Lower leg skin (tissue), 4 donors: ENCODE data around the gene CIAO2B. TPM values are rescaled to one million over a fixed set of nuclear protein-coding genes. Genes with fewer than 3 reads are reported as not detected.
"Not testable (repeated sequence)": the region's sequence is repeated elsewhere in the genome, so short reads cannot be mapped to it uniquely, and the experiment has no call there.

ENCODE experiments used
- DNase-seq, 2 donors: peaks; one replicate each; pipeline ENCODE4 v3.0.0-alpha.2; 2019; ENCODE audit warnings: low spot score in 2 of 2
- H3K4me3 ChIP-seq: fragments of 200-600 bp; sonication (generic); 2 replicates; pipeline ENCODE4 v1.5.1; 2017; ENCODE audit warnings: mild to moderate bottlenecking, low read depth; ENCODE audit not compliant: poor library complexity, severe bottlenecking
- POLR2A ChIP-seq, 2 donors: fragments of 450-650 bp; IDR thresholded peaks; one replicate each; pipeline ENCODE4 v1.6.1; 2016 to 2017; ENCODE audit warnings: antibody characterized with exemption in 2 of 2, mild to moderate bottlenecking in 1 of 2, moderate library complexity in 1 of 2
- WGBS, 2 donors: methylation state at CpG; one replicate each; pipeline ENCODE4 v1.1.5; 2018; 5-methylcytosine and 5-hydroxymethylcytosine counted together
- intact Hi-C: fragments of 100-400 bp; cut with DNase I; formaldehyde crosslinking; loops from one replicate; pipeline ENCODE4 v1.15.0; 2023; ENCODE audit warnings: low total_unique reads
- total RNA-seq, 4 donors: library from RNA; depleted of rRNA; stranded (reverse); fragments of >200 nt; gene quantifications; one replicate each; pipeline ENCODE4 v1.1.0, GENCODE V29; 2016
- TF ChIP-seq, protein P1 (sequence below), 3 donors: fragments of 450-650 bp; IDR thresholded peaks; one replicate each; pipeline ENCODE4 v1.5.1; 2016; ENCODE audit warnings: antibody characterized with exemption in 3 of 3, mild to moderate bottlenecking in 3 of 3, moderate library complexity in 2 of 3

CIAO2B gene
- total RNA-seq, 4 donors from 2014 or later = 39.3 to 60.3 (median 55.4) TPM

DNA sequence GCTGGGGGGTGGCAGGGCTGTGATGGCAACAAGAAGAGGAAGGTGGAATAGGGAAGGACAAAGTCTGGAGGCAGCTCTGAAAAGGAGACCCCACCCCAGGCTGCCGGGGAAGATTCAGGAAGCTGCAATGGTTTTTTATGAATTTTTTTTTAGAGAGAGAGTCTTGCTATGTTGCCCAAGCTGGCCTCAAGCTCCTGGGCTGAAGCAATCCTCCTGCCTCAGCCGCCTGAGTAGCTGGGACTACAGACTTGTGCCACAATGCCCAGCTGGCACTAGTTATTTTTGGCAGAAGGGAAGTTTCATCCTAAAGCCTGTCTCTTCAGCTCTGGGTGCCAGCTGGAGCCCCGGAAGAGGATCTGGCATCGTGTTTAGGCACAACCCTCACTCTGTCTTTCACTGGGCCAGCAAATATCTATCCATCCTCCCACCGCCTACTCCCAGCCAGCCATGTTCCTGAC lies 25.5 kb upstream of the CIAO2B start:
- no peak overlapping the region for H3K4me3 ChIP-seq
- TF ChIP-seq, protein P1, sequence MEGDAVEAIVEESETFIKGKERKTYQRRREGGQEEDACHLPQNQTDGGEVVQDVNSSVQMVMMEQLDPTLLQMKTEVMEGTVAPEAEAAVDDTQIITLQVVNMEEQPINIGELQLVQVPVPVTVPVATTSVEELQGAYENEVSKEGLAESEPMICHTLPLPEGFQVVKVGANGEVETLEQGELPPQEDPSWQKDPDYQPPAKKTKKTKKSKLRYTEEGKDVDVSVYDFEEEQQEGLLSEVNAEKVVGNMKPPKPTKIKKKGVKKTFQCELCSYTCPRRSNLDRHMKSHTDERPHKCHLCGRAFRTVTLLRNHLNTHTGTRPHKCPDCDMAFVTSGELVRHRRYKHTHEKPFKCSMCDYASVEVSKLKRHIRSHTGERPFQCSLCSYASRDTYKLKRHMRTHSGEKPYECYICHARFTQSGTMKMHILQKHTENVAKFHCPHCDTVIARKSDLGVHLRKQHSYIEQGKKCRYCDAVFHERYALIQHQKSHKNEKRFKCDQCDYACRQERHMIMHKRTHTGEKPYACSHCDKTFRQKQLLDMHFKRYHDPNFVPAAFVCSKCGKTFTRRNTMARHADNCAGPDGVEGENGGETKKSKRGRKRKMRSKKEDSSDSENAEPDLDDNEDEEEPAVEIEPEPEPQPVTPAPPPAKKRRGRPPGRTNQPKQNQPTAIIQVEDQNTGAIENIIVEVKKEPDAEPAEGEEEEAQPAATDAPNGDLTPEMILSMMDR (IDR thresholded peaks at IDR 0.05) = no peak
- no peak for TF ChIP-seq POLR2A (IDR thresholded peaks at IDR 0.05)
- WGBS, 2 donors = 33% methylated on average over 5 of the region's 5 CpGs
- no peak for DNase-seq
- intact Hi-C loops = no loop called here

DNA sequence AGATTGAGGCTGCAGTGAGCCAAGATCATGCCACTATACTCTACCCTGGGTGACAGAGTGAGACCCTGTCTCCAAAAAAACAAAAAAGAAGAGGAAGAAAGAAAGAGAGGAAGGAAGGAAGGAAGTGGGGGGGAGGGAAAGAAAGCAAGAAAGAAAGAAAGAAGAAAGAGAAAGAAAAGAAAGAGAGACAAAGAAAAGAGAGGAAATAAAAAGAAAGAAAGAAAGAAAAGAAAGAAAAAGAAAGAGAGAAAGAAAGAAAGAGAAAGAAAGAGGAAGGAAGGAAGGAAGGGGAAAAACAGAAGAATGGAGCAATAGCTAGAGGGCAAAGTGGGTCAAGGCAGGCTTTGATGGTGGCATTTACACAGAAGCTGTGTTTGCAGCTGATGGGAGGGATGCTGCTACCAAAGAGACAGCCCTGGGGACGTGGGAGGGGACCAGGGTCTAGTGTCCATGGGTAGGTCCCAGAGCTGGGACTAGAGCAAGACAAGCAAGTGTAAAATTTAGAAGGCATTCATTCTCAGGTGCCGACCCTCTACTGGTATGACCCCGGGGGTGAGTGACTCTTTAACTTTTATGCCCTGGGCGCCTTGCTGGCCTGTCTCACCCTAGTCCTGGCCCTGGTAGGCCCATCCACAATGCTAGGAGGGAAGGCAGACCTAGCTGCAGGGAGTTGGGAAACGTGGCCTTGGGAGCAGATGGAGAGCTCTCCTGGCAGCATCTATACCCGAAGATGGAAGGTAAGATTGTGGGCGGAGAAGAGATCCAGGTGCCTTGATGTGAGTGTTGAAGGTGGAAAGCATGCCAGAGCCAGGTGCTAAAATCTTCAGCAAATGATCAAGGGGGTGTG lies 24.9 kb upstream of the CIAO2B start:
- 62% methylated on average over 7 of the region's 7 CpGs for WGBS, 2 donors
- intact Hi-C loops = no loop called here
- TF ChIP-seq, protein P1 (IDR thresholded peaks at IDR 0.05) = no peak
- no peak for TF ChIP-seq POLR2A (IDR thresholded peaks at IDR 0.05)
- DNase-seq = no peak
- no peak overlapping the region for H3K4me3 ChIP-seq

DNA sequence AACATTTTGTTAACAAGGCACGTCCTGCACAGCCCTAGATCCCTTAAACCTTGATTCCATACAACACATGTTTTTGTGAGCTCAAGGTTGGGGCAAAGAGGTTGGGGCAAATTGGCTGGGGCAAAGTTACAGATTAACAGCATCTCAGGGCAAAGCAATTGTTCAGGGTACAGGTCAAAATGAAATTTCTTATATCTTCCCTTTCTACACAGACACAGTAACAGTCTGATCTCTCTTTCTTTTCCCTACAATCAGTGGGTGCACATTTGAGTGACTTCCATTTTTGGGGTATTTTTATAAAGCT lies 21.9 kb upstream of the CIAO2B start:
- intact Hi-C loops, DNase-seq: not testable (repeated sequence)

DNA sequence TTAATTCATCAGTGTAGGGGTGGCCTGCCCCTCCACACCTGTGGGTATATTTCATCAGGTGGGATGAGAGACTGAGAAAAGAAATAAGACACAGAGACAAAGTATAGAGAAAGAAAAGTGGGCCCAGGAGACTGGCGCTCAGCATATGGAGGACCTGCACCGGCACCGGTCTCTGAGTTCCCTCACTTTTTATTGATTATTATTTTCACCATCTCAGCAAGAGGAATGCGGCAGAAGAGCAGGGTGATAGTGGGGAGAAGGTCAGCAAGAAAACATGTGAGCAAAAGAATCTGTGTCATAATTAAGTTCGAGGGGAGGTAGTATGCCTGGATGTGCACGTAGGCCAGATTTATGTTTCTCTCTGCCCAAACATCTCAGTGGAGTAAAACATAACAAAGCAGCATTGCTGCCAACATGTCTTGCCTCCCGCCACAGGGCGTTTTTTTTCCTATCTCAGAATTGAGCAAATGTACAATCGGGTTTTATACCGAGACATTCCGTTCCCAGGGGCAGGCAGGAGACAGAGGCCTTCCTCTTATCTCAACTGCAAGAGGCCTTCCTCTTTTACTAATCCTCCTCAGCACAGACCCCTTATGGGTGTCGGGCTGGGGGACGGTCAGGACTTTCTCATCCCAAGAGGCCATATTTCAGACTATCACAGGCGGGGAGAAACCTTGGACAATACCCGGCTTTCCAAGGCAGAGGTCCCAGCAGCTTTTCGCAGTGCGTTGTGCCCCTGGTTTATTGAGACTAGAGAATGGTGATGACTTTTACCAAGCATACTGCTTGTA lies 21.4 kb upstream of the CIAO2B start:
- 78 to 81% methylated on average over 17 of the region's 17 CpGs for WGBS, 2 donors
- intact Hi-C loops = not testable (repeated sequence)

More for the DNA sequence above, 21.9 kb upstream of the CIAO2B start:
- H3K4me3 ChIP-seq = not testable (repeated sequence)
- 78 to 88% methylated on average over 1 of the region's 1 CpG for WGBS, 2 donors

DNA sequence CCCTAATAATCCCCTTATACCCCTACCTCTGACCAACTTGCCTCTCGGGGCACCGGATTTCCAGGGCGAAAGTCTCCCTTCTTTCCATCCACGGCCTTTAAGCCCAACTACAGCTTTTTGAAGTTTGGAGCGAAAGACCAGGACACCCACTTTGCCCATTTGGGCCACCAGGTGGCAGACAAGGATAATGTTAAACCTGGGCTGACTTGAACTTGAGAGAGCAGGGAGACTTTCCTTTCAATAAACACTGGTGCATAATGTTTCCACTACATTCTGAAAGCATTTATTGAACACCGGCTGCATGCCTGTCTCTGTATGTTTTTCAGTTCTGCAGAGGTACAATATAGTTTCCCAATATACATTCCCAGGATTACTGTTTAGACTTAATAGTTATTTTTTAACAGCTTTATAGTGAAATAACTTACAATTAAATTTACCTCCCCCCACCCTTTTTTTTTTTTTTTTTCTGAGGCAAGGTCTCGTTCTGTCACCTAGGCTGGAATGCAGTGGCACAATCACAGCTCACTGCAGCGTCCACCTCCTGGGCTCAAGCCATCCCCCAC lies 20.0 kb upstream of the CIAO2B start:
- DNase-seq = peak; percentile 76 to 94
- 17 to 18% methylated on average over 8 of the region's 8 CpGs for WGBS, 2 donors
- no peak overlapping the region for H3K4me3 ChIP-seq
- TF ChIP-seq, protein P1 (IDR thresholded peaks at IDR 0.05) = no peak
- TF ChIP-seq POLR2A (IDR thresholded peaks at IDR 0.05) = no peak
- intact Hi-C loops = no loop called here

More for the DNA sequence above, 21.4 kb upstream of the CIAO2B start:
- not testable (repeated sequence) for DNase-seq, H3K4me3 ChIP-seq

DNA sequence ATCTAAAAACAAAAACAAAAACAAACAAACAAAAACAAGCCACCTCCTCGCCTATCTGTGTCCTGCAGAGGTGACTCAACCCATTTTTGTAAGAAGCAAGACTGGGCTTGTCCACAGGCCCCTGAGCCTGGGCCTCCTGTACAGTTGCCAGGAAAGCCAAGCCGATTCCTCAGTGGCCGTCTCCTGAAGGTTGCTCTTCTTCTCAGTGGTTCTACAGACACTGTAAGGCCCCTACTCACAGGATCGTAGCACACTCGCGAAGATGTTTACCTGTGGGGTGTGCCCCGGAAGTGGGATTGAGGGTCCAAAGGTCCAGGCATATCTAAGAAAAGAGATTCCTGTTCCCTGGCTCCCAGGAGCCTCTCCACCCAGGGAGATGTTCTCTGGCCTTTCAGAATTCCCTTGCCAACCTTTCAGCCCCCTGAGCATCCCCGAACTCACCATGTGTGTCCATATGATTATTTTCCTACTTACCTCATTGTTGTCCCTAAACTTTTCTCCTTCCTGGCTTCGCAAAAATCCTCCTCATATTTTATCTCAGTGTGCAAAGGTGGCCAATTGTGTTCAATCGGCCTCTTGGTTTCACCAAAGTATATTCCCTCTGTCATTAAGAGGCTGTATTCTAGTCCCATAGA lies 19.4 kb upstream of the CIAO2B start:
- 74 to 82% methylated on average over 10 of the region's 10 CpGs for WGBS, 2 donors
- DNase-seq = no peak
- intact Hi-C loops = no loop called here
- TF ChIP-seq POLR2A (IDR thresholded peaks at IDR 0.05) = no peak
- TF ChIP-seq, protein P1 (IDR thresholded peaks at IDR 0.05) = no peak
- H3K4me3 ChIP-seq = no peak overlapping the region
